H1 (cell line): Measurements from ENCODE around the gene GPRIN1.

ENCODE experiments used
- ATF3 ChIP-seq: IDR thresholded peaks from 2 replicates; pipeline ENCODE4 v1.6.1; 2011; ENCODE audit warnings: low read depth, mild to moderate bottlenecking, low read length; ENCODE audit not compliant: insufficient read depth
- CTCF ChIP-seq, 3 experiments: IDR thresholded peaks; 1 replicate in 2 of 3; 2 replicates in 1 of 3; pipeline versions ENCODE4 v1.5.1 to v1.6.1; 2011; ENCODE audit warnings: low read length in 3 of 3, mild to moderate bottlenecking in 3 of 3, inconsistent platforms in 2 of 3, low read depth in 1 of 3, moderate library complexity in 1 of 3; ENCODE audit not compliant: insufficient read depth in 1 of 3; ENCODE audit errors: control extremely low read depth in 1 of 3
- HDAC6 ChIP-seq: IDR thresholded peaks from one replicate; pipeline ENCODE4 v1.7.1; 2012; ENCODE audit warnings: low read depth, mild to moderate bottlenecking, inconsistent platforms, low read length, moderate library complexity
- JUND ChIP-seq: IDR thresholded peaks from 2 replicates; pipeline ENCODE4 v1.6.1; 2011; ENCODE audit warnings: mild to moderate bottlenecking, improper control_type of control experiment, low read length
- POLR2A ChIP-seq, 2 experiments: IDR thresholded peaks; 1 replicate in 1 of 2; 2 replicates in 1 of 2; pipeline ENCODE4 v1.6.1; 2011; ENCODE audit warnings: low read depth in 2 of 2, low read length in 2 of 2, mild to moderate bottlenecking in 2 of 2; ENCODE audit errors: control extremely low read depth in 1 of 2
- RAD21 ChIP-seq, 2 experiments: IDR thresholded peaks in 1 of 2; conservative IDR thresholded peaks in 1 of 2; 2 replicates each; pipeline ENCODE4 v1.6.1; 2011; ENCODE audit warnings: low read depth in 2 of 2, low read length in 2 of 2, improper control_type of control experiment in 1 of 2, inconsistent platforms in 1 of 2, mild to moderate bottlenecking in 1 of 2, moderate library complexity in 1 of 2
- SIN3A ChIP-seq, 2 experiments: IDR thresholded peaks in 1 of 2; conservative IDR thresholded peaks in 1 of 2; 2 replicates each; pipeline ENCODE4 v1.6.1; 2011 to 2012; ENCODE audit warnings: low read length in 2 of 2, improper control_type of control experiment in 1 of 2, low read depth in 1 of 2, mild to moderate bottlenecking in 1 of 2
- TEAD4 ChIP-seq: IDR thresholded peaks from 2 replicates; pipeline ENCODE4 v1.6.1; 2012; ENCODE audit warnings: low read depth, low read length, inconsistent platforms, mixed read lengths
- YY1 ChIP-seq: IDR thresholded peaks from 2 replicates; pipeline ENCODE4 v1.6.1; 2011; ENCODE audit warnings: low read depth, mild to moderate bottlenecking, low read length
- ZNF274 ChIP-seq: IDR thresholded peaks from 2 replicates; pipeline ENCODE4 v1.7.0; 2012; ENCODE audit warnings: low read length, borderline replicate concordance; ENCODE audit errors: extremely low read depth

- TF ChIP-seq POLR2A (IDR thresholded peaks at IDR 0.05; ENCODE audit: control extremely low read depth in 1 of 2, low read depth in 2 of 2, low read length in 2 of 2) (no peak), YY1 (no peak), CTCF (IDR thresholded peaks at IDR 0.05; ENCODE audit: control extremely low read depth in 1 of 3, insufficient read depth in 1 of 3, low read depth in 1 of 3, low read length in 3 of 3) (no peak), ATF3 (no peak), JUND (no peak), SIN3A (conservative IDR thresholded peaks at IDR 0.05 in 1 of 2, IDR thresholded peaks at IDR 0.05 in 1 of 2; ENCODE audit: low read depth in 1 of 2, low read length in 2 of 2) (no peak), HDAC6 (no peak), TEAD4 (no peak), RAD21 (IDR thresholded peaks at IDR 0.05 in 1 of 2, conservative IDR thresholded peaks at IDR 0.05 in 1 of 2; ENCODE audit: low read depth in 2 of 2, low read length in 2 of 2) (no peak), ZNF274 (no peak)
These were observed 60.1 kb downstream of the GPRIN1 start for GRCh38 chr5:176549871-176550270.
